ENCODE measurements around the gene GBA2.

- TF ChIP-seq CTCF (IDR thresholded peaks at IDR 0.05) (no peak), POLR2A (IDR thresholded peaks at IDR 0.05) (no peak)
Observed at GRCh38 chr9:35690294-35690613, 58.8 kb downstream of the GBA2 start.
